Psoas muscle (tissue), 8 donors: Measurements from ENCODE around the gene CD320. TPM values are rescaled to one million over a fixed set of nuclear protein-coding genes. Genes with fewer than 3 reads are reported as not detected.

Source experiments
- ATAC-seq, 4 donors: fragments of 200-7000 bp; cut with Tn5 transposase; one replicate each; pipeline ENCODE4 v1.9.1; 2020; ENCODE audit warnings: moderate library complexity in 3 of 4, mild to moderate bottlenecking in 2 of 4
- DNase-seq, 2 donors: peaks; one replicate each; pipeline ENCODE4 v3.0.0-alpha.2; 2020
- H3K27ac ChIP-seq: fragments of 200-600 bp; one replicate; pipeline ENCODE4 v1.8.0; 2022
- H3K27me3 ChIP-seq, 3 donors: fragments of 200-600 bp in 1 of 3; one replicate each; pipeline versions ENCODE4 v1.6.1 to v1.8.0; 2013 to 2022; ENCODE audit warnings: low read length in 2 of 3, mild to moderate bottlenecking in 2 of 3, moderate library complexity in 1 of 3; ENCODE audit not compliant: insufficient read depth in 3 of 3
- H3K36me3 ChIP-seq, 2 donors: fragments of 200-600 bp in 1 of 2; one replicate each; pipeline versions ENCODE4 v1.6.1 to v1.8.0; 2013 to 2022; ENCODE audit warnings: low read depth in 1 of 2, mild to moderate bottlenecking in 1 of 2, moderate library complexity in 1 of 2; ENCODE audit not compliant: insufficient read depth in 1 of 2
- H3K4me1 ChIP-seq: fragments of 200-600 bp; one replicate; pipeline ENCODE4 v1.8.0; 2022
- H3K4me3 ChIP-seq: fragments of 200-600 bp; one replicate; pipeline ENCODE4 v1.8.0; 2022; ENCODE audit warnings: mild to moderate bottlenecking
- H3K9me3 ChIP-seq: fragments of 200-600 bp; one replicate; pipeline ENCODE4 v1.8.0; 2022
- WGBS, 3 donors: extraction: QIAGEN DNeasy Blood & Tissue Kit; methylation state at CpG; one replicate each; pipeline versions ENCODE4 v1.1.6 to v1.1.7; 2013; 5-methylcytosine and 5-hydroxymethylcytosine counted together
- intact Hi-C, 2 donors: fragments of 100-400 bp; cut with DNase I; formaldehyde crosslinking; loops; one replicate each; pipeline versions ENCODE4 v1.11.0 to v1.14.2; 2022
- polyA plus RNA-seq, 3 donors: library from polyadenylated mRNA; stranded (reverse); fragments of 200-250 nt; gene quantifications; one replicate each; pipeline ENCODE4 v1.2.3, GENCODE V29; 2013
- total RNA-seq, 4 donors: library from RNA; stranded (reverse); fragmentation: NEBNext Ultra II Directional in 2 of 4; extraction: Animal tissue kit (Norgen Biotek cat#: 25700) in 2 of 4; gene quantifications; one replicate each; pipeline versions ENCODE4 v1.2.1 to v1.2.4, GENCODE V29; 2021 to 2023
- TF ChIP-seq, protein P1 (sequence below): fragments of 200-600 bp; IDR thresholded peaks from one replicate; pipeline ENCODE4 v1.8.0; 2022; ENCODE audit warnings: antibody characterized with exemption
- donor health status: healthy with polysubstance abuse.
- donor health status: DM: no; HTN: no; CAD: no; lungs with moderate emphysema.
- donor health status: Bipolar disorder and iron deficiency.
- donor health status: healthy.
- donor health status: DM: yes; HTN: yes; CAD: no.
- donor health status: DM: no; HTN: no; CAD: no.
- donor health status: DM: no; HTN: no; CAD: no.
- donor health status: DM: yes; HTN: yes; CAD: no.

CD320 gene
- total and polyA plus RNA-seq, 7 donors: 17.4 to 67.2 (median 25.4) TPM

DNA sequence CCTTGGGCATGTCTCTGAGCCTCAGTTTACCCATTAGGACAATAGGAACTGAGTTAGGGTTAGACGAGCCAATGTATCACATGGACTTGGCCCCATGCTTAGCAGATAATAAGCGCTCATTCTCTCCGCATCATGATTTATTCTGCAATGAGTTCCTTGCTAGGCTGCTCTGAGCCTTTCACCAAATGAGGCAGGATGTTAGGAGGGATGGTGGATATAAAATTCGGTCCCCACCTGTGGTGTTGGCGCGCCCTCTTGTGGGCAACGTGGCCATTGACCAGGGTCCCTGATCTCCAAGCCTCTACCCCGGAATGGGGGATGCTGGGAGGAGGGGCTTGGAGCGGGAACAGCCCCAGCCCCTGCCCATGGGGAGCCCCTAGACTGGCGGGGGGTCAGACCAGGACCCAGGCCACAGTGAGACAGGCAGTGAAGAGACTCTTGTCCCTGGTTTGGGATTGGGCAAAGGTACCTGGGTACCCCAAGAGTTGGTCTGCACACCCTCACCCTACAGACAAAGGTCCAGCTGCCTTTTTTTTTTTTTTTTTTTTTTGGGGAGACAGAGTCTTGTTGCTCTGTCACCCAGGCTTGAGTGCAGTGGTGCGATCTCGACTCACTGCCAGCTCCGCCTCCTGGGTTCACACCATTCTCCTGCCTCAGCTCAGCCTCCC is 55.1 kb downstream of the CD320 start:
- ATAC-seq: peak; percentile 67 to 91 (median 78)
- no peaks in the 10 kb centered on the region for H3K4me1 ChIP-seq
- H3K36me3 ChIP-seq: peaks cover 0 to 3% of the 10 kb centered on the region in 2 donors
- H3K4me3 ChIP-seq: no peak overlapping the region
- peak; percentile 83 to 90 for DNase-seq
- TF ChIP-seq, protein P1, sequence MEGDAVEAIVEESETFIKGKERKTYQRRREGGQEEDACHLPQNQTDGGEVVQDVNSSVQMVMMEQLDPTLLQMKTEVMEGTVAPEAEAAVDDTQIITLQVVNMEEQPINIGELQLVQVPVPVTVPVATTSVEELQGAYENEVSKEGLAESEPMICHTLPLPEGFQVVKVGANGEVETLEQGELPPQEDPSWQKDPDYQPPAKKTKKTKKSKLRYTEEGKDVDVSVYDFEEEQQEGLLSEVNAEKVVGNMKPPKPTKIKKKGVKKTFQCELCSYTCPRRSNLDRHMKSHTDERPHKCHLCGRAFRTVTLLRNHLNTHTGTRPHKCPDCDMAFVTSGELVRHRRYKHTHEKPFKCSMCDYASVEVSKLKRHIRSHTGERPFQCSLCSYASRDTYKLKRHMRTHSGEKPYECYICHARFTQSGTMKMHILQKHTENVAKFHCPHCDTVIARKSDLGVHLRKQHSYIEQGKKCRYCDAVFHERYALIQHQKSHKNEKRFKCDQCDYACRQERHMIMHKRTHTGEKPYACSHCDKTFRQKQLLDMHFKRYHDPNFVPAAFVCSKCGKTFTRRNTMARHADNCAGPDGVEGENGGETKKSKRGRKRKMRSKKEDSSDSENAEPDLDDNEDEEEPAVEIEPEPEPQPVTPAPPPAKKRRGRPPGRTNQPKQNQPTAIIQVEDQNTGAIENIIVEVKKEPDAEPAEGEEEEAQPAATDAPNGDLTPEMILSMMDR: peak; percentile 95
- no peak overlapping the region for H3K27ac ChIP-seq
- 21 to 33% (median 23%) methylated on average over 13 of the region's 13 CpGs for WGBS, 3 donors
- intact Hi-C loops: loop anchor here (1.0 to 10.0 kb wide), 5 partner anchors 96 to 398 kb away; no protein-coding TSS in a partner anchor
- H3K27me3 ChIP-seq: no peaks in the 10 kb centered on the region
- H3K9me3 ChIP-seq: no peaks in the 10 kb centered on the region

Other genes starting within 250 kb of the CD320 start
- gene FBN3, start 158.8 kb downstream of the CD320 start, total RNA-seq: under 1 TPM in 2 of 4 donors, not detected in 2; 0.02 to 0.51 TPM
- under 1 TPM; 0.01 to 0.12 (median 0.01) TPM for gene FBN3, start 158.8 kb downstream of the CD320 start, polyA plus RNA-seq
- gene CERS4, start 99.0 kb downstream of the CD320 start, total RNA-seq: 1 to 10 TPM; 2.1 to 4.8 (median 3.6) TPM
- 1 to 10 TPM; 1.1 to 2.8 (median 1.3) TPM for gene CERS4, start 99.0 kb downstream of the CD320 start, polyA plus RNA-seq
- gene NDUFA7, start 13.0 kb upstream of the CD320 start, total RNA-seq: 100 to 1,000 TPM in 3 of 4 donors, 10 to 100 TPM in 1; 76.8 to 150 (median 109) TPM
- gene NDUFA7, start 13.0 kb upstream of the CD320 start, polyA plus RNA-seq: 100 to 1,000 TPM; 211 to 271 (median 243) TPM
- gene RPS28, start 13.1 kb upstream of the CD320 start, total RNA-seq: 1,000 to 10,000 TPM in 2 of 4 donors, 100 to 1,000 TPM in 2; 947 to 1,442 (median 1,003) TPM
- gene RPS28, start 13.1 kb upstream of the CD320 start, polyA plus RNA-seq: 100 to 1,000 TPM; 431 to 717 (median 657) TPM
- gene KANK3, start 34.9 kb upstream of the CD320 start, total RNA-seq: 10 to 100 TPM in 2 of 4 donors, 1 to 10 TPM in 2; 7.1 to 14.2 (median 9.7) TPM
- 1 to 10 TPM; 5.1 to 9.4 (median 7.7) TPM for gene KANK3, start 34.9 kb upstream of the CD320 start, polyA plus RNA-seq
- 100 to 1,000 TPM in 1 of 4 donors, 10 to 100 TPM in 3; 10.7 to 118 (median 44.7) TPM for gene ANGPTL4, start 55.8 kb upstream of the CD320 start, total RNA-seq
- gene ANGPTL4, start 55.8 kb upstream of the CD320 start, polyA plus RNA-seq: 100 to 1,000 TPM in 1 of 3 donors, 10 to 100 TPM in 2; 17.2 to 235 (median 19.1) TPM
- 100 to 1,000 TPM in 1 of 4 donors, 10 to 100 TPM in 3; 77.1 to 130 (median 82.2) TPM for gene RAB11B, start 82.0 kb upstream of the CD320 start, total RNA-seq
- 10 to 100 TPM; 43.9 to 59.9 (median 56.9) TPM for gene RAB11B, start 82.0 kb upstream of the CD320 start, polyA plus RNA-seq
- gene MARCHF2, start 104.9 kb upstream of the CD320 start, total RNA-seq: 10 to 100 TPM; 47.7 to 56.0 (median 52.2) TPM
- 10 to 100 TPM; 32.8 to 55.6 (median 48.9) TPM for gene MARCHF2, start 104.9 kb upstream of the CD320 start, polyA plus RNA-seq
- gene HNRNPM, start 136.6 kb upstream of the CD320 start, total RNA-seq: 10 to 100 TPM; 73.2 to 92.2 (median 84.1) TPM
- gene HNRNPM, start 136.6 kb upstream of the CD320 start, polyA plus RNA-seq: 100 to 1,000 TPM in 2 of 3 donors, 10 to 100 TPM in 1; 53.2 to 146 (median 118) TPM
- under 1 TPM; 0.22 to 0.65 (median 0.49) TPM for gene PRAM1, start 194.3 kb upstream of the CD320 start, total RNA-seq
- gene PRAM1, start 194.3 kb upstream of the CD320 start, polyA plus RNA-seq: under 1 TPM in 2 of 3 donors, not detected in 1; 0.27 to 0.29 TPM
- 10 to 100 TPM; 15.6 to 19.3 (median 17.8) TPM for gene ZNF414, start 205.8 kb upstream of the CD320 start, total RNA-seq
- gene ZNF414, start 205.8 kb upstream of the CD320 start, polyA plus RNA-seq: 10 to 100 TPM; 10.4 to 21.6 (median 17.8) TPM